Measurements from ENCODE around the gene STT3B.

DNA sequence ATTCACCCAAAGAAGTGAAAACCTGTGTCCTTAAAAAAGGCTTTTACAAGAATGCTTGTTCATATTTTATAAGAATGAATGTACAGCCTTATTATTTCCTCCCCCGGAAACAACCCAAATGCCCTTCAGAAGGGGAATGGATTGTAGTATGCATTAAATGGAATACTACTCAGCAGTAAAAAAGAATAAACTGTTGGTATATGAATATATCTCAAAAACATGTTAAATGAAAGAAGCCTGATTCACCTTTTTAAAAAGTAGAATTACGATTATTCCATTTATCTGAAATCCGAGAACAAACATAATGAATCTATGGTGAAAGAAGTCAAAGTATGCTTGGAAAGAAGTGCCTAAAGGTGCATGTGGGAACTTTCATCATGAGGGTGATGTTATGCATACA, 20.5 kb downstream of the STT3B start:
- TF ChIP-seq, protein P1, sequence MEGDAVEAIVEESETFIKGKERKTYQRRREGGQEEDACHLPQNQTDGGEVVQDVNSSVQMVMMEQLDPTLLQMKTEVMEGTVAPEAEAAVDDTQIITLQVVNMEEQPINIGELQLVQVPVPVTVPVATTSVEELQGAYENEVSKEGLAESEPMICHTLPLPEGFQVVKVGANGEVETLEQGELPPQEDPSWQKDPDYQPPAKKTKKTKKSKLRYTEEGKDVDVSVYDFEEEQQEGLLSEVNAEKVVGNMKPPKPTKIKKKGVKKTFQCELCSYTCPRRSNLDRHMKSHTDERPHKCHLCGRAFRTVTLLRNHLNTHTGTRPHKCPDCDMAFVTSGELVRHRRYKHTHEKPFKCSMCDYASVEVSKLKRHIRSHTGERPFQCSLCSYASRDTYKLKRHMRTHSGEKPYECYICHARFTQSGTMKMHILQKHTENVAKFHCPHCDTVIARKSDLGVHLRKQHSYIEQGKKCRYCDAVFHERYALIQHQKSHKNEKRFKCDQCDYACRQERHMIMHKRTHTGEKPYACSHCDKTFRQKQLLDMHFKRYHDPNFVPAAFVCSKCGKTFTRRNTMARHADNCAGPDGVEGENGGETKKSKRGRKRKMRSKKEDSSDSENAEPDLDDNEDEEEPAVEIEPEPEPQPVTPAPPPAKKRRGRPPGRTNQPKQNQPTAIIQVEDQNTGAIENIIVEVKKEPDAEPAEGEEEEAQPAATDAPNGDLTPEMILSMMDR (IDR thresholded peaks at IDR 0.05): no peak
- no peak for TF ChIP-seq POLR2A (IDR thresholded peaks at IDR 0.05)

All from body of pancreas (tissue), 4 donors.